ENCODE results near the gene TECPR1. TPM values are rescaled to one million over a fixed set of nuclear protein-coding genes. Genes with fewer than 3 reads are reported as not detected.

TECPR1 gene
- total RNA-seq, 1 donor from 2014 or later, result 50.1 TPM

DNA sequence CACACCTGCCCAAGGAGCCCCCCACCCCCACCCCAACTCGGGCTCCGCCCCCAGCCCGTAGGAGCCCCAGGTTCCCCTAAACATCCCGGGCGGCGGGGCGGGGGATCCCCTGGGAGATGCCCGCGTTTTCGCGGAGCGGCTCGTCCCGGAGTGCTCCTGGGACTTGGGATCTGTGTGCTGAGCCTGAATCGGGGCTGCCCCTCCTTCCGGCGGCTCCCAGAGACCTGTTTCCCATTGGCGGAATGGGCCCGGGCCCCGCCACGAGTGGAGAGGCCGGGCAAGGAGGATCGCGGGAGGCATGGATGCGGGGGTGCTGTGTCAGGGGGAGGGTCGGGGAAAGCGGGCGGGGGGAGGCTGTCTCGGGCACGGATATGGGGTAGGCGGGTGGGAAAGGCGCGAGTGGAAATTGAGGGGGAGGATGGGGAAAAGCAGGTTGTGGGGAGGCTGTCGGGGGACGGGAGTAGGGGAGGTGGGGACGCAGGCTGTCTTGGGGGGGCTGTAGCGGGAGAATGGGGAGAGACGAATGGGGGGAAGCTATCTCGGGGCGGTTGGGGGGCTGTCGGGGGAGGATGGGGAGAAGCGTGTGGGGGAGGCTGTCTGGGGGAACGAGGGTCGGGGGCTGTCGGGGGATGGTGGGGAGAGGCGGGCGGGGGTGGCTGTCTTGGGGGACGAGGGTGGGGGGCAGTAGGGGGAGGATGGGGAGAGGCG is 41.4 kb downstream of the TECPR1 start:
- peak overlapping the region; percentile 30 for H3K4me3 ChIP-seq
- intact Hi-C loops (cut with DNase I), result no loop called here
- H3K4me1 ChIP-seq, result no peaks in the 10 kb centered on the region
- peaks cover 21% of the 10 kb centered on the region for H3K36me3 ChIP-seq
- DNase-seq (no peak), ATAC-seq (peak in 1 of 2 donors; percentile 20)
- H3K9me3 ChIP-seq, result no peaks in the 10 kb centered on the region
- H3K27me3 ChIP-seq (ENCODE audit: low read depth), result no peaks in the 10 kb centered on the region
- TF ChIP-seq CTCF (IDR thresholded peaks at IDR 0.05), result no peak
- H3K27ac ChIP-seq, result no peak overlapping the region

- intact Hi-C loops (cut with DNase I), result no loop called here
- Histone ChIP-seq H3K4me3 (no peak overlapping the region), H3K27me3 (ENCODE audit: low read depth) (no peaks in the 10 kb centered on the region), H3K9me3 (no peaks in the 10 kb centered on the region), H3K4me1 (no peaks in the 10 kb centered on the region), H3K27ac (no peak overlapping the region), H3K36me3 (peaks cover 29% of the 10 kb centered on the region)
- DNase-seq (no peak), ATAC-seq (no peak)
- TF ChIP-seq CTCF (IDR thresholded peaks at IDR 0.05), result no peak
Observed at GRCh38 chr7:98209166-98209920, 42.7 kb downstream of the TECPR1 start.

DNA sequence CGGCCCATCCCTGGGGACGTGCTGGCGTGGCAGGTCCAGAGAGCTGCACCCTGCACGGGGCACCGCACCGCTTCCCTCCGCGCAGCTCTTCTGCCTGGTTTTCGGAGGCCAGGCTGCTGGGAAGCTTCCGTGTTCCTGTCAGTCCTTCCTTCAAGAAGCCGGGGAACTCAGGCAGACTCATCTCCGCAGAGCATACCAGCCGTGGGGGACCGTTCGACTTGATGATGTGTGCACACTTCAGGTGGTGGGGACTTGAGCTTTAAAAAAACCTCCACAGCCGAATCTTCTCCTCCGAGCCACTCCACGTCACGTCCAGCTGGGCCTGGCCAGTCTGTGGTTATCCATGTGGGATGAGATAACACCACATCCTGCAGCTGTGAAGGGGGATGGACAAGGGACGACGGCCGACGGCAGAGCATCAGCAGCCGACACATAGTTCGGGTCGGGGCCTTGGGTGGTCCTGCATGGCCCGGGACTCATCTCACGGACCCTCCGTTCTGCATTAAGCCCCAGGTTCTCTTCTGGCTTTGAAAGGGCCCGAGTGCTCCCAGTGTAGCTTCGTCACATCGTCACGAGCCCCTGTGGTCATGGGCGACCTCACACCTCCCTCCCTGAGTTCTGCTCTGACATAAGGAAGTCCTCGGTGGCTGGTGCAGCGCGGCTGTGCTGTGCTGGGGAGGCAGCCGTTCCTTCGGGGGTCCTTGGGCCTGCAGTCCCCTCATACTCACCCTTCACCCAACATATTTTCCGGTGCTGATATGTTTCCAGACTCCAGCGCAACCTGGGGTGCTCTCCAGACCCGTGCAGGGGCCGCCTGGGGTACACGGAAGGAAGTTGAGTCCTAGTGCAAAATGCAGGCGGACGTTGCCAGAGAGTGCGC is 45.3 kb downstream of the TECPR1 start:
- no peaks in the 10 kb centered on the region for H3K27me3 ChIP-seq (ENCODE audit: low read depth)
- H3K9me3 ChIP-seq, result no peaks in the 10 kb centered on the region
- DNase-seq, result no peak
- no peak for ATAC-seq
- no peak overlapping the region for H3K27ac ChIP-seq
- intact Hi-C loops (cut with DNase I), result no loop called here
- no peak for TF ChIP-seq CTCF (IDR thresholded peaks at IDR 0.05)
- peaks cover 44% of the 10 kb centered on the region for H3K36me3 ChIP-seq
- peaks cover 9% of the 10 kb centered on the region for H3K4me1 ChIP-seq
- no peak overlapping the region for H3K4me3 ChIP-seq

DNA sequence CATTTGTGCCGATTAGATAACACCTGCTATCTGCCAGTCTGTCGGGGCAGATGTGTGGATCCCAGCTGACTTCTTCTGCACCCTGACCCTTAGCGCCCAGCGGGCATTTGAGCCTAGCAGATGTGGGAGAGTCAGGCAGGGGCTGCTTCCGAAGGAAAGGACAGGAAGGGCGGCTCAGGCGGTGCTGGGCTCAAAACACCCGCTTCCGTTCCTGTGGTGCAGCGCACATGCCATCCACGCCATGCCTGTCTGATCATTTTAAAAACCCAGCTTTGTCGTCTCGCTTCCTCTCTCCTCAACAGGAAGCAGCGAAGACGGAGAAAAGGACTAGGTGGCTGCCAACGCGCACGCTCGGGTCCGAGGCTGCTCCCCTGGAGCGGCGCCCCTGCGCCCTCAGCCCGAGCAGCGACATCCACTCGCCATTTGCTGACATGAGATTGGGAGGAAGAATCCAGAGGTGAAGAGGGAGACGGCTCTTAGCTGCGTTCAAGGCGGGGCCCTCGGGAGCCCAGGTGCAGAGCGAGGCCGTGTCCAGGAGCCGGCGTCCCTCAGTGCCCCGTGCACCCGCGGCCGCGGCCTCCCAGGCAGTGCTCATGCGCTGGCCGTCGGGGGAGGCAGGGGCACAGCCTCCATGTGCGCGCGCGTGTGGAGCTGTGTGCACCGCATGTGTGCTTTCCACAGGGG is 46.7 kb downstream of the TECPR1 start:
- Histone ChIP-seq H3K27ac (no peak overlapping the region), H3K36me3 (peaks cover 44% of the 10 kb centered on the region), H3K27me3 (ENCODE audit: low read depth) (no peaks in the 10 kb centered on the region), H3K9me3 (no peaks in the 10 kb centered on the region), H3K4me3 (no peak overlapping the region), H3K4me1 (peaks cover 9% of the 10 kb centered on the region)
- ATAC-seq, result no peak
- intact Hi-C loops (cut with DNase I), result no loop called here
- TF ChIP-seq CTCF (IDR thresholded peaks at IDR 0.05), result no peak
- no peak for DNase-seq

DNA sequence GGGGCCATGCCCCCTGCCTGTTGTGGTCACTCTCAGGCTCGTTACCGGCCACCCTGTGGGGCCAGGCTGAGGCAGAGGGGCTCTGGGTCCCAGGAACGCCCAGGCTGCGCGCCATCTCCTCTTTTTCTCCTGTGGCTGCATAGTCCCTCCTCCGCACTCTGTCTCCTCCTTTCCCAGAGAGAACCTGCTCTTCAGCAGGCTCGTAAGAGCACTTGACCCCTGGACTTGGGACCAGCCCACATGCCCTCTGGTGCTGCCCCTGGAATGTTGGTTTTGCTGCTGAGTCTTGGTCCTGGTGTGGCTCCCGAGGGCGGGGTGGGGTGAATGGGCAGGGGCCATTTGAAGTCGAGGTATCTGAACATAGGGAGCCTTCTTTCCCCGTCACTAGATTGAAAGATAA is 47.4 kb downstream of the TECPR1 start:
- no peak for DNase-seq
- peaks cover 9% of the 10 kb centered on the region for H3K4me1 ChIP-seq
- H3K36me3 ChIP-seq, result peaks cover 44% of the 10 kb centered on the region
- no peak overlapping the region for H3K4me3 ChIP-seq
- TF ChIP-seq CTCF (IDR thresholded peaks at IDR 0.05), result no peak
- no peaks in the 10 kb centered on the region for H3K27me3 ChIP-seq (ENCODE audit: low read depth)
- H3K9me3 ChIP-seq, result no peaks in the 10 kb centered on the region
- peak; percentile 68 to 72 for ATAC-seq
- intact Hi-C loops (cut with DNase I), result no loop called here
- no peak overlapping the region for H3K27ac ChIP-seq
